ENCODE data around the gene DUSP15. TPM values are rescaled to one million over a fixed set of nuclear protein-coding genes. Genes with fewer than 3 reads are reported as not detected.

DUSP15 gene
- total RNA-seq, 1 donor from 2014 or later: 2.1 TPM

GRCh38 chr20:31826074-31826473, 44.3 kb downstream of the DUSP15 start:
- Histone ChIP-seq H3K27me3 (ENCODE audit: control insufficient read depth in 3 of 3, insufficient read depth in 3 of 3, low read length in 3 of 3) (no peaks in the 10 kb centered on the region), H3K36me3 (ENCODE audit: control insufficient read depth in 3 of 3, insufficient read depth in 3 of 3, low read length in 3 of 3) (peaks cover 57 to 71% (median 68%) of the 10 kb centered on the region in 3 donors), H3K9me3 (ENCODE audit: control insufficient read depth in 3 of 3, low read length in 3 of 3) (no peaks in the 10 kb centered on the region), H3K4me3 (ENCODE audit: low read length in 3 of 3) (no peak overlapping the region), H3K4me1 (ENCODE audit: control insufficient read depth in 3 of 3, insufficient read depth in 3 of 3, low read length in 3 of 3) (peaks cover 50 to 75% (median 55%) of the 10 kb centered on the region in 3 donors), H3K9ac (ENCODE audit: low read depth in 1 of 3, low read length in 3 of 3) (peak overlapping the region in 1 of 3 donors; percentile 71), H3K27ac (ENCODE audit: low read depth, low read length) (no peak overlapping the region)

DNA sequence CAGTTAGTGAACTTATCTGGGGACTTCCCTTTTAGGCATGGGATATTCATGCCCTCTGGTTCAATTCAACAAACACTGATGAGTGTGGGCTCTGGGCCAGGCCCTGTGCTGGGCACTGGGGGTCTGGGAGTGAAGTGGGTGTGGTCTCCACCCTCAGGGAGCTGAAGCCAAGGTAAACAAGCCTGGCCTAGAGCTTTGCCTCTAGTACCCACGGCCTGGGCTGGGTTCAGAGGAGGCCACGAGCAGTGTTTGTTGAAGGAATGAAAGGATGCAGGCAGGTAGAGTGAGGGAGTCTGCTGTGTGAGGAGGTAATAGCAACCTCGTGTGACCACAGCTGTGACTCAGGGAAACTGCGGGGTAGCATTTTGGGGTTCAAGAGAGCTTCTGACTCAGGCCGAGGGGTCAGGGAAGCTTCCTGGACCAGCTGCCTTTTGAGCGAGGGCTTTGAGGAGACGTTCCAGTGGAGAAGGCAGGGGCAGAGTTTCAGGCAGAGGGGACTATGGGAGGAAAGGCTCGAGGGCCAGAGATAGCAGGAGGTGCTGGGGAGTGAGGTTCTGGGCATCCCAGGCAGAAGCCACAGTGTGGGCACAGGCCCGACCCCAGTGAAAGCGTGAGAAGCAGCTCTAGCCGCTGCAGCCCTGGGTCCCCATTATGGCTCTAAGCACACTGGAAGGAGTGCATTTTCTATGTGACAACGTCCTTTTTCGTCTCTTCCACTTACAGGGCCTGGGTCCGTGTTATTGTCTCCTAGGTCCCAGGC, 45.6 kb downstream of the DUSP15 start:
- peak overlapping the region in 2 of 3 donors; percentile 69 to 71 for H3K9ac ChIP-seq (ENCODE audit: low read depth in 1 of 3, low read length in 3 of 3)
- H3K27ac ChIP-seq (ENCODE audit: low read depth, low read length): peak overlapping the region; percentile 4
- H3K4me3 ChIP-seq (ENCODE audit: low read length in 3 of 3): peak overlapping the region in 1 of 3 donors; percentile 22
- H3K9me3 ChIP-seq (ENCODE audit: control insufficient read depth in 3 of 3, low read length in 3 of 3): no peaks in the 10 kb centered on the region
- H3K27me3 ChIP-seq (ENCODE audit: control insufficient read depth in 3 of 3, insufficient read depth in 3 of 3, low read length in 3 of 3): no peaks in the 10 kb centered on the region
- H3K36me3 ChIP-seq (ENCODE audit: control insufficient read depth in 3 of 3, insufficient read depth in 3 of 3, low read length in 3 of 3): peaks cover 46 to 63% (median 60%) of the 10 kb centered on the region in 3 donors
- peaks cover 50 to 77% (median 50%) of the 10 kb centered on the region in 3 donors for H3K4me1 ChIP-seq (ENCODE audit: control insufficient read depth in 3 of 3, insufficient read depth in 3 of 3, low read length in 3 of 3)

GRCh38 chr20:31824125-31824485, 46.2 kb downstream of the DUSP15 start:
- peak overlapping the region; percentile 4 for H3K27ac ChIP-seq (ENCODE audit: low read depth, low read length)
- H3K4me3 ChIP-seq (ENCODE audit: low read length in 3 of 3): peak overlapping the region in 2 of 3 donors; percentile 64 to 66
- peaks cover 45 to 64% (median 54%) of the 10 kb centered on the region in 3 donors for H3K36me3 ChIP-seq (ENCODE audit: control insufficient read depth in 3 of 3, insufficient read depth in 3 of 3, low read length in 3 of 3)
- no peaks in the 10 kb centered on the region for H3K27me3 ChIP-seq (ENCODE audit: control insufficient read depth in 3 of 3, insufficient read depth in 3 of 3, low read length in 3 of 3)
- peak overlapping the region; percentile 22 to 71 (median 69) for H3K9ac ChIP-seq (ENCODE audit: low read depth in 1 of 3, low read length in 3 of 3)
- peaks cover 49 to 83% (median 53%) of the 10 kb centered on the region in 3 donors for H3K4me1 ChIP-seq (ENCODE audit: control insufficient read depth in 3 of 3, insufficient read depth in 3 of 3, low read length in 3 of 3)
- H3K9me3 ChIP-seq (ENCODE audit: control insufficient read depth in 3 of 3, low read length in 3 of 3): no peaks in the 10 kb centered on the region

GRCh38 chr20:31823360-31824124, 46.8 kb downstream of the DUSP15 start:
- peaks cover 39 to 59% (median 48%) of the 10 kb centered on the region in 3 donors for H3K36me3 ChIP-seq (ENCODE audit: control insufficient read depth in 3 of 3, insufficient read depth in 3 of 3, low read length in 3 of 3)
- H3K9me3 ChIP-seq (ENCODE audit: control insufficient read depth in 3 of 3, low read length in 3 of 3): no peaks in the 10 kb centered on the region
- H3K27me3 ChIP-seq (ENCODE audit: control insufficient read depth in 3 of 3, insufficient read depth in 3 of 3, low read length in 3 of 3): no peaks in the 10 kb centered on the region
- peak overlapping the region; percentile 22 to 71 (median 69) for H3K9ac ChIP-seq (ENCODE audit: low read depth in 1 of 3, low read length in 3 of 3)
- H3K4me1 ChIP-seq (ENCODE audit: control insufficient read depth in 3 of 3, insufficient read depth in 3 of 3, low read length in 3 of 3): peaks cover 49 to 85% (median 58%) of the 10 kb centered on the region in 3 donors
- peak overlapping the region; percentile 4 for H3K27ac ChIP-seq (ENCODE audit: low read depth, low read length)
- peak overlapping the region; percentile 64 to 67 (median 66) for H3K4me3 ChIP-seq (ENCODE audit: low read length in 3 of 3)

DNA sequence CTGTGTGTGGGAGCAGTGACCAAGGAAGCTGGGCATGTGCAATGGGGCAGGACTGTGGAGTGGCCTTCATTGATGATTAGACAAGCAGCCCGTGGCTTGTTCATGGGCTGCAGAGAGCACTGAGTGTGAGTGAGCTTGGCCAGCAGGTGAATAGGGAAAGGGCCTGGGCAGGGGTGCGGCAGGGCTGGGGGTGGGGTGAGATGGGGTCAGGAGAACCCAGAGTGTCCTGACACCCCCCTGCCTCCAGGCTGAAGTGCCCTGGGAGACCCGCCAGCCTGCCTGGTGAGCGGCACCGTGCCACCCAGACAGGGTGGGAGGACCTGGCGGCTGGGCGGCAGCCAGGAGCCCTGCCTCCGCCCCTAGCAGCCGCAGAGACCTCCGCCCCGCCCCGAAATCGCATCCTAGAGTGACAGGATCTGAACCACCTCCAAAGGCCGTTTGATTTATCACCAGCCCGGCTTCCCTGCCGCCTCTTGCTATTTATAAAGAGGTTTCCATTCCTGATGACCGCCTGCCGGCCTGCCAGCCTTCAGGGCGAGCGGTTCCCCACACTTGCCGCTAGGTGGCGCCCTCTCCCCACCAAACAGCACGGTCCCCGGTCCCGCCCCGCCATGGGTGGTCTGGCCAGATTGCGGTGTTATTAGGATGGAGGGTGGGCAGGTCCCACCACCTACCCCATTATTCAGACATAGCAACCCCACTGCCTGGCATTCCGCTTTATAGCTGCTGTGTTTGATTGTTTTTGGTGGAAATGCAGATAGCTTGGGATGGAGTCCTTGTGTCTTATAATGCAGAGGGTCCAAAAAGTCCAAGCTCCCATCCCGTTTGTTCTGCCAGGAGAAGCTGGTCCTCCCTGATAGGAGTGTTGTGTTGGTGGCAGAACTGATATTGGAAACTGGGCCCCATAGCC, 47.7 kb downstream of the DUSP15 start:
- Histone ChIP-seq H3K4me3 (ENCODE audit: low read length in 3 of 3) (peak overlapping the region; percentile 89 to 92 (median 92)), H3K27me3 (ENCODE audit: control insufficient read depth in 3 of 3, insufficient read depth in 3 of 3, low read length in 3 of 3) (no peaks in the 10 kb centered on the region), H3K9ac (ENCODE audit: low read depth in 1 of 3, low read length in 3 of 3) (peak overlapping the region; percentile 69 to 97 (median 79)), H3K27ac (ENCODE audit: low read depth, low read length) (peak overlapping the region; percentile 39), H3K36me3 (ENCODE audit: control insufficient read depth in 3 of 3, insufficient read depth in 3 of 3, low read length in 3 of 3) (peaks cover 33 to 54% (median 43%) of the 10 kb centered on the region in 3 donors), H3K9me3 (ENCODE audit: control insufficient read depth in 3 of 3, low read length in 3 of 3) (no peaks in the 10 kb centered on the region), H3K4me1 (ENCODE audit: control insufficient read depth in 3 of 3, insufficient read depth in 3 of 3, low read length in 3 of 3) (peaks cover 51 to 82% (median 57%) of the 10 kb centered on the region in 3 donors)

- Histone ChIP-seq H3K4me3 (ENCODE audit: low read length in 3 of 3) (peak overlapping the region; percentile 89 to 92 (median 92)), H3K4me1 (ENCODE audit: control insufficient read depth in 3 of 3, insufficient read depth in 3 of 3, low read length in 3 of 3) (peaks cover 57 to 86% (median 59%) of the 10 kb centered on the region in 3 donors), H3K27me3 (ENCODE audit: control insufficient read depth in 3 of 3, insufficient read depth in 3 of 3, low read length in 3 of 3) (no peaks in the 10 kb centered on the region), H3K27ac (ENCODE audit: low read depth, low read length) (peak overlapping the region; percentile 28), H3K9ac (ENCODE audit: low read depth in 1 of 3, low read length in 3 of 3) (peak overlapping the region; percentile 92 to 97 (median 95)), H3K9me3 (ENCODE audit: control insufficient read depth in 3 of 3, low read length in 3 of 3) (no peaks in the 10 kb centered on the region), H3K36me3 (ENCODE audit: control insufficient read depth in 3 of 3, insufficient read depth in 3 of 3, low read length in 3 of 3) (peaks cover 26 to 47% (median 34%) of the 10 kb centered on the region in 3 donors)
These were observed 48.9 kb downstream of the DUSP15 start for GRCh38 chr20:31821427-31821826.

- H3K4me3 ChIP-seq (ENCODE audit: low read length in 3 of 3): peak overlapping the region; percentile 89 to 92 (median 92)
- H3K27ac ChIP-seq (ENCODE audit: low read depth, low read length): peak overlapping the region; percentile 78
- H3K9ac ChIP-seq (ENCODE audit: low read depth in 1 of 3, low read length in 3 of 3): peak overlapping the region; percentile 92 to 97 (median 95)
- no peaks in the 10 kb centered on the region for H3K9me3 ChIP-seq (ENCODE audit: control insufficient read depth in 3 of 3, low read length in 3 of 3)
- peaks cover 58 to 86% (median 58%) of the 10 kb centered on the region in 3 donors for H3K4me1 ChIP-seq (ENCODE audit: control insufficient read depth in 3 of 3, insufficient read depth in 3 of 3, low read length in 3 of 3)
- H3K36me3 ChIP-seq (ENCODE audit: control insufficient read depth in 3 of 3, insufficient read depth in 3 of 3, low read length in 3 of 3): peaks cover 19 to 37% (median 23%) of the 10 kb centered on the region in 3 donors
- H3K27me3 ChIP-seq (ENCODE audit: control insufficient read depth in 3 of 3, insufficient read depth in 3 of 3, low read length in 3 of 3): no peaks in the 10 kb centered on the region
These were observed 50.1 kb downstream of the DUSP15 start for GRCh38 chr20:31820228-31820627.

DNA sequence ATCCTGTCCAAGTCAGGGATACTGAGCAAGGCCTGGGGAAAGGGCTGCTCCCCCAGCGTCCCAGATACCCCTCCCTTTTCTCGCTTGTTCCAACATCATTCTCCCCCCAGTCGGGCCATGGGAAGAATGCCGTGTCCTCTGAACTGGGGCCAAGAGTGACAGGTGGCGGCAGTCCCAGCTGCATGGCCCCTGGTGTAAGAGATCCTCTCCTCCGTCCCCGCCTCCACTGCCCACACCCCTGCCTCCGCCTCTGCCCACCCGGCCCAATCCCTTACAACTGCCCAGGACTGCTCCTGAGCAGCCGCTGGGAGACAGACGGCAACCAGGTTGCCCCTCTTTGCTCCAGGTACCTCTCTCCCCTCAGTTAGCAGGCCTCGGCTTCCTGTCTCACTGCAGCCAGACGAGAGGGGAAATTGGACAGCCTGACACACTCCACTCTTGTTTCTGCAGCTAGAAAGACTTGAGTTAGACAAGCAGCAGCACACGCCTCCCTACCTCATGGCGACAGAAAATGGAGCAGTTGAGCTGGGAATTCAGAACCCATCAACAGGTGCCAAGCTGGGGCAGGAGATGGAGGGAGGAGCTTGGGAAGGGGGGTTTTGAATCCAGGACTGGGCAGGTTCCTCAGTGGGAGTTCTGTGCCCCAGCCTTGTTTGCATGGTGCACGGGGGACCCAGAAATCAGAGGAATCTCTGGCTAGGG, 51.1 kb downstream of the DUSP15 start, which contains the start of gene MYLK2:
Gene MYLK2, plus strand, starts transcription at position 274 of the 702 bp plus-strand sequence. Its CDS starts 225 bp downstream, at position 499.
- H3K27me3 ChIP-seq (ENCODE audit: control insufficient read depth in 3 of 3, insufficient read depth in 3 of 3, low read length in 3 of 3): no peaks in the 10 kb centered on the region
- H3K9ac ChIP-seq (ENCODE audit: low read depth in 1 of 3, low read length in 3 of 3): peak within 1 kb of the TSS; percentile 92 to 97 (median 95)
- peak within 1 kb of the TSS; percentile 89 to 92 (median 92) for H3K4me3 ChIP-seq (ENCODE audit: low read length in 3 of 3)
- peaks cover 55 to 85% (median 58%) of the 10 kb centered on the region in 3 donors for H3K4me1 ChIP-seq (ENCODE audit: control insufficient read depth in 3 of 3, insufficient read depth in 3 of 3, low read length in 3 of 3)
- peaks cover 9 to 27% (median 13%) of the 10 kb centered on the region in 3 donors for H3K36me3 ChIP-seq (ENCODE audit: control insufficient read depth in 3 of 3, insufficient read depth in 3 of 3, low read length in 3 of 3)
- H3K27ac ChIP-seq (ENCODE audit: low read depth, low read length): peak within 1 kb of the TSS; percentile 78
- no peaks in the 10 kb centered on the region for H3K9me3 ChIP-seq (ENCODE audit: control insufficient read depth in 3 of 3, low read length in 3 of 3)
